Measurements from ENCODE around the gene ZHX3. TPM values are rescaled to one million over a fixed set of nuclear protein-coding genes. Genes with fewer than 3 reads are reported as not detected.

ZHX3 gene
- total and polyA plus RNA-seq, 10 of the 15 experiments (the other 5 are each of a cell fraction or from before 2014, with no cell fraction given) = 1.3 to 14.0 (median 5.0) TPM

DNA sequence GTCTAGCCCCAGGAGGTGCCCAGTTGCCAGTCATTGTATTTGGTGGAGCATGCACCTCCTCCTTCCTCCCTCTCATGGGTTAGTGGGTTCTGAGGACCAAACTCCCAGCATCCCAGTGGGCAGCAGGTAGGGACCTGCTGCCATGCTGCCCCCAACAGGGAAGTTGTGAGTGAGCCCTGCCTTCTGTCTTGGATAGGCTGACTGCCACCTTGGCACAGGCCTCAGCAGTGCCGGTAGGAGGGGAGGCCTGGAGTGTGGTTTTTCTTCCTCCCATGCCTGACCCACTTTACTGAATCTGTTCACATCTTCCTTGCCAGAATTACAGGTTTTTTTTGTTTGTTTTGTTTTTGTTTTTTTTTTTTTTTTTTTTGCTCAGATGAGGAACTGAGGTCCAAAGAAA lies 155.6 kb downstream of the ZHX3 start (continued):
- TF ChIP-seq, protein P1, sequence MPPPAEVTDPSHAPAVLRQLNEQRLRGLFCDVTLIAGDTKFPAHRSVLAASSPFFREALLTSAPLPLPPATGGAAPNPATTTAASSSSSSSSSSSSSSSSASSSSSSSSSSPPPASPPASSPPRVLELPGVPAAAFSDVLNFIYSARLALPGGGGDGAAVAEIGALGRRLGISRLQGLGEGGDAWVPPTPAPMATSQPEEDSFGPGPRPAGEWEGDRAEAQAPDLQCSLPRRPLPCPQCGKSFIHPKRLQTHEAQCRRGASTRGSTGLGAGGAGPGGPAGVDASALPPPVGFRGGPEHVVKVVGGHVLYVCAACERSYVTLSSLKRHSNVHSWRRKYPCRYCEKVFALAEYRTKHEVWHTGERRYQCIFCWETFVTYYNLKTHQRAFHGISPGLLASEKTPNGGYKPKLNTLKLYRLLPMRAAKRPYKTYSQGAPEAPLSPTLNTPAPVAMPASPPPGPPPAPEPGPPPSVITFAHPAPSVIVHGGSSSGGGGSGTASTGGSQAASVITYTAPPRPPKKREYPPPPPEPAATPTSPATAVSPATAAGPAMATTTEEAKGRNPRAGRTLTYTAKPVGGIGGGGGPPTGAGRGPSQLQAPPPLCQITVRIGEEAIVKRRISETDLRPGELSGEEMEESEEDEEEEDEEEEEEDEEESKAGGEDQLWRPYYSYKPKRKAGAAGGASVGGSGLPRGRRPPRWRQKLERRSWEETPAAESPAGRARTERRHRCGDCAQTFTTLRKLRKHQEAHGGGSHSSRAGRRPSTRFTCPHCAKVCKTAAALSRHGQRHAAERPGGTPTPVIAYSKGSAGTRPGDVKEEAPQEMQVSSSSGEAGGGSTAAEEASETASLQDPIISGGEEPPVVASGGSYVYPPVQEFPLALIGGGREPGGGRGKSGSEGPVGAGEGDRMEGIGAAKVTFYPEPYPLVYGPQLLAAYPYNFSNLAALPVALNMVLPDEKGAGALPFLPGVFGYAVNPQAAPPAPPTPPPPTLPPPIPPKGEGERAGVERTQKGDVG (CRISPR knock-in tag; IDR thresholded peaks at IDR 0.05) = no peak
- no peak for TF ChIP-seq STAT3 (IDR thresholded peaks at IDR 0.05; ENCODE audit: low read depth, low read length)
- no peak for TF ChIP-seq POU2F2 (IDR thresholded peaks at IDR 0.05; ENCODE audit: borderline replicate concordance, low read depth, low read length)
- no peak for TF ChIP-seq CHD4 (IDR thresholded peaks at IDR 0.05)
- TF ChIP-seq WRNIP1 (IDR thresholded peaks at IDR 0.05; ENCODE audit: borderline replicate concordance, low read depth, low read length) = no peak

DNA sequence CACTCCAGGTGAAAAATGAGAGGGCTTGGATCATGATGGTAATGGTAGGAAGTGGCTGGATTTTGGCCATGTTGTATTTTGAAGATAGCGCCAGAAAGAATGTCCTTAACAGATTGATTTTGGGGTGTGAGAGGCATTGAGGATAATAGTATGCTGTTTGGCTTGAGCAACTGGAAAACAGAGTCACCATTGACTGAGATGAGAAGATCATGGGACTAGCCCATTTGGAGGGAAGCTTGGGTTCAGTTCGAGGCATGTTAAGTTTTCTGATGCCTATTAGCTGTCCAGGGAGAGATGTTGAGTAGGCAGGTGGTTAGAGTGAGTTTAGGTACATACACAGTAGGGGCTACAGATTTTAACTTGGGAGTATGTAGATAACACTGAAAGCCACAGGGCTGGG lies 156.8 kb downstream of the ZHX3 start:
- Histone ChIP-seq H3K4me2 (ENCODE audit: control insufficient read depth, insufficient read depth) (no peak overlapping the region), H3K36me3 (ENCODE audit: control insufficient read depth in 2 of 2, insufficient read depth in 2 of 2, low read length in 1 of 2) (peaks cover 23 to 48% of the 10 kb centered on the region in 2 experiments), H3K27me3 (replicated peaks in 1 of 2; ENCODE audit: control insufficient read depth in 2 of 2, insufficient read depth in 2 of 2, low read length in 1 of 2) (no peaks in the 10 kb centered on the region), H3K9ac (ENCODE audit: control insufficient read depth, insufficient read depth, low read length) (no peak overlapping the region), H2AFZ (ENCODE audit: control insufficient read depth, low read depth, low read length) (no peak overlapping the region), H3K9me3 (replicated peaks; ENCODE audit: control insufficient read depth, insufficient read depth, low read length) (no peaks in the 10 kb centered on the region), H3K4me3 (no peak overlapping the region), H3K27ac (ENCODE audit: control insufficient read depth, insufficient read depth) (no peak overlapping the region), H3K4me1 (ENCODE audit: control insufficient read depth, insufficient read depth, low read length) (peaks cover 29% of the 10 kb centered on the region), H4K20me1 (ENCODE audit: control insufficient read depth, insufficient read depth) (no peaks in the 10 kb centered on the region; the same call in none of the 2 replicates), H3K79me2 (ENCODE audit: control insufficient read depth, insufficient read depth, low read length) (peaks cover 25% of the 10 kb centered on the region)
- TF ChIP-seq RB1 (IDR thresholded peaks at IDR 0.05; ENCODE audit: borderline replicate concordance) = no peak
- TF ChIP-seq TCF7 (IDR thresholded peaks at IDR 0.05; ENCODE audit: borderline replicate concordance) = no peak
- TF ChIP-seq MYB (IDR thresholded peaks at IDR 0.05; ENCODE audit: borderline replicate concordance, low read depth, low read length) = no peak
- TF ChIP-seq JUND (IDR thresholded peaks at IDR 0.05; ENCODE audit: low read depth, low read length) = no peak
- TF ChIP-seq, protein P2, sequence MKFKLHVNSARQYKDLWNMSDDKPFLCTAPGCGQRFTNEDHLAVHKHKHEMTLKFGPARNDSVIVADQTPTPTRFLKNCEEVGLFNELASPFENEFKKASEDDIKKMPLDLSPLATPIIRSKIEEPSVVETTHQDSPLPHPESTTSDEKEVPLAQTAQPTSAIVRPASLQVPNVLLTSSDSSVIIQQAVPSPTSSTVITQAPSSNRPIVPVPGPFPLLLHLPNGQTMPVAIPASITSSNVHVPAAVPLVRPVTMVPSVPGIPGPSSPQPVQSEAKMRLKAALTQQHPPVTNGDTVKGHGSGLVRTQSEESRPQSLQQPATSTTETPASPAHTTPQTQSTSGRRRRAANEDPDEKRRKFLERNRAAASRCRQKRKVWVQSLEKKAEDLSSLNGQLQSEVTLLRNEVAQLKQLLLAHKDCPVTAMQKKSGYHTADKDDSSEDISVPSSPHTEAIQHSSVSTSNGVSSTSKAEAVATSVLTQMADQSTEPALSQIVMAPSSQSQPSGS (IDR thresholded peaks at IDR 0.05; ENCODE audit: low read length) = no peak
- TF ChIP-seq RFX5 (IDR thresholded peaks at IDR 0.05; ENCODE audit: low read depth, low read length) = no peak
- no peak for TF ChIP-seq STAT3 (IDR thresholded peaks at IDR 0.05; ENCODE audit: low read depth, low read length)
- TF ChIP-seq IKZF2 (IDR thresholded peaks at IDR 0.05) = no peak
- TF ChIP-seq CHD4 (IDR thresholded peaks at IDR 0.05) = no peak
- TF ChIP-seq HDAC2 (IDR thresholded peaks at IDR 0.05) = no peak
- no peak for TF ChIP-seq ZNF207 (IDR thresholded peaks at IDR 0.05; ENCODE audit: borderline replicate concordance)
- TF ChIP-seq IRF4 (IDR thresholded peaks at IDR 0.05; ENCODE audit: low read depth, low read length) = no peak
- no peak for TF ChIP-seq NBN (IDR thresholded peaks at IDR 0.05)
- TF ChIP-seq BACH1 (IDR thresholded peaks at IDR 0.05; ENCODE audit: borderline replicate concordance) = no peak
- no peak for TF ChIP-seq WRNIP1 (IDR thresholded peaks at IDR 0.05; ENCODE audit: borderline replicate concordance, low read depth, low read length)
- no peak for TF ChIP-seq NFYB (IDR thresholded peaks at IDR 0.05; ENCODE audit: insufficient read depth, low read depth, low read length)
- no peak for TF ChIP-seq SPI1 (IDR thresholded peaks at IDR 0.05; ENCODE audit: borderline replicate concordance, insufficient read depth, low read depth, low read length)
- intact Hi-C loops (cut with micrococcal nuclease; ENCODE audit: unreplicated experiment) = no loop called here
- POLR2A ChIA-PET = no interaction called here
- RAD21 ChIA-PET (ENCODE audit: unreplicated experiment) = interaction anchor here (1.4 kb wide), 1 partner anchor 12 kb away, joined by 4 read pairs; no protein-coding TSS in a partner anchor
- ATAC-seq = no peak
- CTCF ChIA-PET = interaction anchor here (6.4 to 7.5 kb wide), 2 partner anchors 18 to 26 kb away, joined by 75 to 105 read pairs; partner anchors contain the start of gene PLCG1
- DNase-seq (ENCODE audit: low read depth, low spot score) = no peak
- no peak for FAIRE-seq
- in situ Hi-C loops (cut with MboI) = no loop called here
- BruUV-seq (replicated peaks) = no TSS peak
- SMC1A ChIA-PET (ENCODE audit: uncharacterized antibody, unreplicated experiment) = interaction anchor here (0.9 to 1.3 kb wide), 2 partner anchors 19 to 110 kb away, joined by 3 to 4 read pairs; no protein-coding TSS in a partner anchor
- 100% methylated on average over 2 of the region's 2 CpGs for WGBS (ENCODE audit: insufficient coverage, insufficient replicate concordance, low lambda C conversion rate, missing lambda C conversion rate)
